ENCODE results near the gene GIPC3.

Gene GIPC3

GRCh38 chr19:3632098-3632497 is 46.8 kb downstream of the GIPC3 start:
- TF ChIP-seq, protein P1, sequence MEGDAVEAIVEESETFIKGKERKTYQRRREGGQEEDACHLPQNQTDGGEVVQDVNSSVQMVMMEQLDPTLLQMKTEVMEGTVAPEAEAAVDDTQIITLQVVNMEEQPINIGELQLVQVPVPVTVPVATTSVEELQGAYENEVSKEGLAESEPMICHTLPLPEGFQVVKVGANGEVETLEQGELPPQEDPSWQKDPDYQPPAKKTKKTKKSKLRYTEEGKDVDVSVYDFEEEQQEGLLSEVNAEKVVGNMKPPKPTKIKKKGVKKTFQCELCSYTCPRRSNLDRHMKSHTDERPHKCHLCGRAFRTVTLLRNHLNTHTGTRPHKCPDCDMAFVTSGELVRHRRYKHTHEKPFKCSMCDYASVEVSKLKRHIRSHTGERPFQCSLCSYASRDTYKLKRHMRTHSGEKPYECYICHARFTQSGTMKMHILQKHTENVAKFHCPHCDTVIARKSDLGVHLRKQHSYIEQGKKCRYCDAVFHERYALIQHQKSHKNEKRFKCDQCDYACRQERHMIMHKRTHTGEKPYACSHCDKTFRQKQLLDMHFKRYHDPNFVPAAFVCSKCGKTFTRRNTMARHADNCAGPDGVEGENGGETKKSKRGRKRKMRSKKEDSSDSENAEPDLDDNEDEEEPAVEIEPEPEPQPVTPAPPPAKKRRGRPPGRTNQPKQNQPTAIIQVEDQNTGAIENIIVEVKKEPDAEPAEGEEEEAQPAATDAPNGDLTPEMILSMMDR (IDR thresholded peaks at IDR 0.05; ENCODE audit: low read depth, low read length): no peak
- H3K4me3 ChIP-seq (ENCODE audit: low read depth, low read length): no peak overlapping the region

DNA sequence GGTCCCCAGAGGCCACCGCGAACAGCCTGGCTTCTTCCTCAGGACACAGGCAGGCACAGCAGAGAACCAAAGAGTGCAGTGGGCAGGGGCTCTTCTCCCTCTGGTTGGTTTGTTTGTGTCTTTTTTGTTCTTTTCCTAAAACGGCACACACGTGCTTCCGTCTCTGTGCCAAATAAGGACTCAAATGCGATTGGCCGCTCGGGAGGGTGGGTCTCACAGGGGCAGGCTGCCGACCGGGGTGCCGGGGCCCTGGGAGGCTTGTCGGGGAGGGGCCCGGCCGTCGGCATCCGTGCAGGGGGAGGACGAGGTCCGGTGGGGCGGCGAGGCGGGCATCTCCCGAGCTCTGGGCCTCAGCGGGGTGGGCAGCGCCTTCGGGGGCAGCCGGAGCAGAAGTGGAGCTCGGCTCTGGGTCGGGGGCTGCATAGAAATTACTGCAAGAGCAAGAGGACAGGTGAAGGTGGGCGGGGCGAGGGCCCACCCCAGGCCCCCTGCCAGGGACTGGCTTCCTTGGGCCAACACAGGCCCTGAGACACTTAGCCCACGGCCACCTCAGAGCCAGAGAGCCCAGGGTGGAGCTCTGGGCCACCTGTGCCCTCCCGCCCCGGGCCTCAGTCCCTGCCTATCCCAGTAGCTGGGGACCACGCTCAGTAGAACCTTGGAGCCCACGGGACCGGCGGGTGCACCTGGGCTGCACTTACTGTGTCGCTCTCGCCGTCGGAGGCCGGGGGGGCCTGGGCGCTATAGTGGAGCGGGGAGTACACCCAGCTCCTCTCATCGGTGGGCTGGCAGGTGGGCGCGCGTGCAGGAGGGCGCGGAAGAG is 47.7 kb downstream of the GIPC3 start:
- TF ChIP-seq, protein P1 (IDR thresholded peaks at IDR 0.05; ENCODE audit: low read depth, low read length): no peak

GRCh38 chr19:3633559-3633988 is 48.3 kb downstream of the GIPC3 start:
- H3K4me3 ChIP-seq (ENCODE audit: low read depth, low read length): no peak overlapping the region
- TF ChIP-seq, protein P1 (IDR thresholded peaks at IDR 0.05; ENCODE audit: low read depth, low read length): no peak

More for the DNA sequence above, 47.7 kb downstream of the GIPC3 start:
- no peak overlapping the region for H3K4me3 ChIP-seq (ENCODE audit: low read depth, low read length)

DNA sequence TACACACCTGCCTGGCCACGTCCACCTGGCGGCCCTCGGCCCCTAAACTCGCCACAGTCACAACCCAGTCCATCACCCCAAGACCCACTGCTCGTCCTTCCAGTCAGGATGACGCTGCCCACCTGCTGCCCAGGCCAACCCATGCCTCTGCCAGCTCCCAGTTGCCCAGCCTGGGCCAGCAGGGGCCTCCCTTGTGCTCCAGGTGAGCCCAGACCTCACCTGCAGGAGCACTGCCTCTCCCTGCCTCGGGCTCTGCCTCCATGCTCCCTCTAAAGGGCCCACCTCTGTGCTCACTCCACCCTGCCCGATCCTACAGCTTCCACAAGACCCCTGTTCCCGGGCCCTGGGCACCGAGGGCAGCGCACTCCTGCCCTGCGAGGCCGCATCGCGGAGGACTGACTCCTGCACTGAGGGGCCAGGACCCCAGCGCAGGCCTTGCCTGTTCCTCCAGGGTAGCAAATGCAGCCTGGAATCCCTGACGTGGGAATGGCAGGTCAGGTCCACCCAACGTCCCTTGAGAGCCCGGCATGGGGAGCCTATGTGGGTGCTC is 49.3 kb downstream of the GIPC3 start:
- no peak overlapping the region for H3K4me3 ChIP-seq (ENCODE audit: low read depth, low read length)
- TF ChIP-seq, protein P1 (IDR thresholded peaks at IDR 0.05; ENCODE audit: low read depth, low read length): no peak

DNA sequence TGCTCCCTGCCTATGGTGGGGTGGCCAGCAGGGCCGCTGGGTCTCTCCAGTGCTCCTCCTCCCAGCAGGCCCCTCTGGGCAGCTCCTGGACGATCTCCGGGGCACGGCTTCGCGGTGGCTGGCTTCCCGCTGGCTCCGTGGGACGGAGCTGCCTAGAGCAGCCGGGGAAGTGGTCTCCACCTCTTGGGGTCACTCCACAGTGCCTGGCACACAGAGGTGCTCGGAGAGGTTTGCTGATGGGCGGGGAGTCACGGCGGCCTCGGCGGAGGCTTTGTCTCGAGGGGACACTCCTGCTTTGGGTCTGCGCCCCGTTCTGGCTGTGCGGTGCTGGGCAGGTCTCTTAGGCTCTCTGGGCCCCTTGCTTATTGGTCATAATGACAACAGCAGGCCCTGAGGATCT is 51.2 kb downstream of the GIPC3 start:
- TF ChIP-seq, protein P1 (IDR thresholded peaks at IDR 0.05; ENCODE audit: low read depth, low read length): no peak
- no peak overlapping the region for H3K4me3 ChIP-seq (ENCODE audit: low read depth, low read length)

DNA sequence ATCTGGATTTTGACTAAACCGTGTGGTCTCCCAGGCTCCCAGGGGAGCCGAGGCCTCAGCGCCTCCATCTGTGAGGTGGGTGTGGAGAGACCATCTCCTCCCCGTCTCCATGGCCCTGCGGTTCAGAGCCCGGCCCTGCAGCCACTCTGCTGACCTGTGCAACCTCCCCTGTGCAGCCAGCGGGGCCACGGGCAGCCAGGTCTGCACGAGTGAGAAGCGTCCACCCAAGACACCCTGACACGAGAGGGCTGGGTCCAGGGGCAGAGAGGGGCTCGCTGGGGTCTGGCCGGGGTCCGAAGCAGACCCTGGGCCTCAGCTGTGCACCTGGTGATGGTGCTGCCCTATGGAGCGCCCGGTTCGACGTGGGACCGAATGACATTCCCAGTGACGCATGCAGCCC is 51.7 kb downstream of the GIPC3 start:
- no peak overlapping the region for H3K4me3 ChIP-seq (ENCODE audit: low read depth, low read length)
- TF ChIP-seq, protein P1 (IDR thresholded peaks at IDR 0.05; ENCODE audit: low read depth, low read length): no peak

DNA sequence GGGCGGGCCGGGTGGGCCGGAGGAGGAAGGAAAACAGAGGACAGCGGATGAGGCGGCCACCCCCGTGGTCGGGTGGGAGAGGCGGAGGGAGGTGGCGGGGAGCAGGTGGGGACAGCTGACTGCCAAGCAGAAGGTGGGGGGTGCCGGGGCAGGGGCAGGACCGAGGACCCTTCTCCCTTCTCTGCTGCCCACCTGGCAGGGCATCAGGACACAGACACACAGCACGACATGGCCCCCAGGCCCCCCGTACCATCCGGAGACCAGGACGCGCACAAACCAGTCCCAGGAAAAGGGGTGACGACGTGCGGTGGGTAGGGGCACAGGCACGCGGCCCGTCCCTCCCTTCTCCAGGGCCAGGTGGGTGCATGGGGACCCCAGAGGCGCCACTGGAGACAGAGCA is 52.3 kb downstream of the GIPC3 start:
- TF ChIP-seq, protein P1 (IDR thresholded peaks at IDR 0.05; ENCODE audit: low read depth, low read length): no peak
- H3K4me3 ChIP-seq (ENCODE audit: low read depth, low read length): no peak overlapping the region

Measured in WI38 (cell line).